ENCODE measurements around the gene DNAH12. TPM values are rescaled to one million over a fixed set of nuclear protein-coding genes. Genes with fewer than 3 reads are reported as not detected.
"Not testable (repeated sequence)": the region's sequence is repeated elsewhere in the genome, so short reads cannot be mapped to it uniquely, and the experiment has no call there.

Gene DNAH12
- polyA plus RNA-seq, 1 donor = 3.0 TPM

DNA sequence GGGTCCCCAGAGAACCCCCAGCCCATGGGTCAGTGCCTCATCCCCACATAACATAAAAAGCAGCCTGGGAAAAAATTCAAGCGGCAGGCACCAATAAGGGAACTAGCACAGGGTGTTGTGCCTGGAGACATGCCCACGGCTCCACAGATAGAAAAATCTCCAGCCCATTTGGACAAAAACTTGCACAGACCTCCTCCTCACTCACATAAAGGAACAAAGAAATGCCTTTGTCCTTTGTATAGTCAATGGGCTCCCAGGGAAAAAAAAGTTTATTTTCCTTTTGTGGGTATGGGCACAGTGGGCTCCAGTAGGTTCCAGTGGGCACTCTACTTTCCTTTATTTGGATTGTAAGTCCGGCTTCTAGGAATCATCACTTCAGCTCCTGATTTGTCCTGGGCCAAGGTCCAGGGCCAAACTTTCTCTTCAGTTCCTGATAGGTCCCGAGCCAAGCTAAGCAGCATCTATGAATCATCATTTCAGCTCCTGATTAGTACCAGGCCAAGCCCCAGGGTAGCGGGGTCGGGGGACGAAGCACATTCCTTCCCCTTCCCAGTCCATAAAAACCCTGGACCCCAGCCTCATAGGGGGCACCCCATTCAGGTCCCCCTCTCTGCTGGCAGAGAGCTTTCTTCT, 1.6 kb upstream of the DNAH12 start:
- no peak for DNase-seq

DNA sequence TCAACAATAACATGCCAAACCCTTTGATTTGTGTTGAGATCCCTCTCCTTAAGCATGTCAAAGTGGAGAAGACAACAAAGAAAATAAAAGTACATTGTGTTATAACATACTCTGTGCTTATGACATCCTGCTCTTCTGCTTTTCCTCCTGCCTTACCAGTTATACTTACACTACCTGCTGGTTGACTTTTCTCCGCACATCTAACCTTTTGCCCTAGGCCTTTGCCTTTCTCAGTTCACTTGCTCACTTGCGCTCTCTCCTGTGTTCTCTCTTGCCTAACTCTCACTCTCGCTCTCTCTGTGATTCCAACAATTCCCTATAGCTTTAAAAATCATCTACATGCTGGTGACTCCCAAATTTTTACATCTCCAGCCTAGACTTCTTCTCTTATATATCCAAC, 5.7 kb downstream of the DNAH12 start:
- no peak for DNase-seq

DNA sequence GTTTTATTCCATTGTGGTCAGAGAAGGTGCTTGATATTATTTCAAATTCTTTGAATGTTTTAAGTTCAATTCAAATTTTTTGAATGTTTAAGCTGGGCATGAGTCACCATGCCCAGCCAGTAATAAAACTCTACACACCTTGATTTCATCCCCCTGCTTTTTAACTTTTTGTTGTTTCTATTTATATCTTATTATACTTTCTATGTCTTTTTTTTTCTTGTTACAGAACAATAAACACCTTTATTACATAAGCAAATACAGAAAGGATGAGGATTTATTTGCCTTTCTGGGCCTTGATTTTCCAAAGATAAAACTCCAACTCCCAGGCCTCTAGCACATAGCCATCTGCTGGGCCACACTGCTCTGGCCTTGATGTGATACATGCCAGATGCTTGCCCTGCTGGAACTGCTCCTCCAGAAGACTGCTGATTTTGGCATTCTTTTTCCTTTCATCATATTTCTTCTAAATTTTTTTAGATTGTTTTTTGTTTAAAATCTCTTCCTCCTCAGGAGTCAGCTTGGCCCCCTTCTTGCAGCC, 14.0 kb downstream of the DNAH12 start:
- DNase-seq = no peak

DNA sequence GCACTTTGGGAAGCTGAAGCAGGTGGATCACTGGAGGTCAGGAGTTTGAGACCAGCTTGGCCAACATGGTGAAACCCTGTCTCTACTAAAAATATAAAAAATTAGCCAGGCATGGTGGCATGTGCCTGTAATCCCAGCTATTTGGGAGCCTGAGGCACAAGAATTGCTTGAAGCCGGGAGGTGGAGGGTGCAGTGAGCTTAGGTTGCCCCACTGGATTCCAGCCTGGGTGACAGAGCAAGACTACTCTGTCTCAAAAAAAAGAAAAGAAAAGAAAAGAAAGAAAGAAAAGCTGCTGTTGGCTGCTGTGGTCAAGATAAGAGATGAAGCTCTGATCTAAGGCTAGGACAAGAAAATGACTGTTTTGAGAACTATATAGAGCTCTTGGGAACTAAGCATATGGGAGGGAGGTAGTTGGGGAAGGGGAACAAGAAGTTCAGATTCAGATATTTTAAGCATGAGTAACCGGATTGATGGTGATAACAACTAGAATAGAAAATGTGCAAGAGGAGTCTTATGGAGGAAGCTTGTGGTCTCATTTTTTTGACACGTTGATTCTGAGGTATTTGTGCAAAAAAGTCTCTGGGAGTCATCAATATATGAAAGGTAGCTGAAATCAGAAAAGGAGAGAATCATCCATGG, 25.7 kb downstream of the DNAH12 start:
- no peak for DNase-seq

DNA sequence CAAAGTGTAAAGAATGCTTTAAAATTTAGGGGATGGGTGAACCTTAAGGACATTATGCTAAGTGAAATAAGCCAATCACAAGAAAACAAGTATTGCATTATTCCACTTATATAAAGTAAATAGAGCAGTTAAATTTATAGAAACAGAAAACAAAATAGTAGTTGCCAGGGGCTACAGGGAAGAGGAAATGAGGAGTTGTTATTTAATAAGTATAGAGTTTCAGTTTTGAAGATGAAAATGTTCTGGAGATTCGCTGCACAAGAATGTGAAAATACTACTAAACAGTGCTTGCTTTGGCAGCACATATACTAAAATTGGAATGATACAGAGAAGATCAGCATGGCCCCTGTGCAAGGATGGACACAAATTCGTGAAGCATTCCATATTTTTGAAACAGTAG, 32.0 kb downstream of the DNAH12 start:
- no peak for DNase-seq

DNA sequence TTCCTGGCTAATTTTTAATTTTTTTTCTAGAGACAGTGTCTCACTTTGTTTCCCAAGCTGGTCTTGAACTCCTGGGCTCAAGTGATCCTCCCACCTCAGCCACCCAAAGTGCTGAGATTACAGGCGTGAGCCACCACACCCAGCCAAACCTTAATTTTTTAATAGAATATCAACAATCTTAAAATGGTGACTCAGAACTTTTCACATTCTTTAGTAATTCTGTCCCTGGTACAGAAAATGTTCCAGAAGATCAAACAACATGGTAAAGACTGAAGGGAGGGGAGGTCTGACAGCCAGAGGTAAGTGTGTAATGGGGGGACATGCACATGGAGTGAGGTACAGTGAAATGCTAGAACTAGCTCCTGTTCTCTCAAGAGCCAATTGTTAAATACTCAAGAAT, 38.2 kb downstream of the DNAH12 start:
- no peak for DNase-seq

DNA sequence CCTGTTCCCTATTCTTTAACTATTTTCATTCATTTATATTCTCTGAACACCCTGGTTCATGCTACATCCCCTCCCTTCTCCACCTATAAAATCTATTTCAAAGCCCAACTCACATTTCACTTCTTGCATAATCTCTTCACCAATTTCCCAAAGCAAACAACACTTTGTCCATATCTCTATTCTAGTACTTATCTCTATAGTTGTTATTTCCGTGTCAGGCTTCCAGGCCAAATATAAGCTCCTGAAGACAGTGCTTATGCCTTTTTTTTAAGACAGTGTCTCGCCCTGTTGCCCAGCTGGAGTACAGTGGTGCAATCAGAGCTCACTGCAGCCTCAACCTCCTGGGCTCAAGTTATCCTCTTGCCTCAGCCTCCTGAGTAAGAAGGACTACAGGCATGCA, 43.6 kb downstream of the DNAH12 start:
- DNase-seq = no peak

DNA sequence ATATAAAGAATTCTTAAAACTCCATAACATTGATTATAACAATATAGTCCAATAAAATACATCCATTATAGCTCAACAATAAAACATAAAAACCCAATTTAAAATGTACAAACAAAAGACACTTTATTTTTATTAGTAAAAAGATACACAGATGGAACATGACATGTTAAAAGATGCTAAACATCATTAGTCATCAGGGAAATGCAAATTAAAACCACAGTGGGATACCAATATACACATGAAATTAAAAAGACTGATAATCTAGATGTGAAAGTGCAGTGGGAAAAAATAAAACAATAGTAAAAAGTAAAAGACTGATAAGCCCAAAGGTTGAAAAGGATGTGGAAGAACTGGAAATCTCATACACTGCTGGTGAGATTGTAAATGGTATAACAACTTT, 46.2 kb downstream of the DNAH12 start:
- DNase-seq = no peak

DNA sequence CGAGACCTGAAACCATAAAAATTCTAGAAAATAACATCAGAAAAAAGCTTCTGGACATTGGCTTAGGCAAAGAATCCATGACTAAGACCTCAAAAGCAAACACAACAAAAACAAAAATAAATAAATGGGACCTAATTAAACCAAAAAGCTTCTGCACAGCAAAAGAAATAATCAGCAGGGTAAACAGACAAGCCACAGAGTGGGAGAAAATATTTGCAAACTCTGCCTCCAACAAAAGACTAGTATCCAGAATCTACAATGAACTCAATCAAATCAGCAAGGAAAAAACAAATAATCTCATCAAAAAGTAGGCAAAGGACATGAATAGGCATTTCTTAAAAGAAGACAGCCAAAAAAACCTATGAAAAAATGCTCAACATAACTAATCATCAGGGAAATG, 59.6 kb downstream of the DNAH12 start:
- no peak for DNase-seq

DNA sequence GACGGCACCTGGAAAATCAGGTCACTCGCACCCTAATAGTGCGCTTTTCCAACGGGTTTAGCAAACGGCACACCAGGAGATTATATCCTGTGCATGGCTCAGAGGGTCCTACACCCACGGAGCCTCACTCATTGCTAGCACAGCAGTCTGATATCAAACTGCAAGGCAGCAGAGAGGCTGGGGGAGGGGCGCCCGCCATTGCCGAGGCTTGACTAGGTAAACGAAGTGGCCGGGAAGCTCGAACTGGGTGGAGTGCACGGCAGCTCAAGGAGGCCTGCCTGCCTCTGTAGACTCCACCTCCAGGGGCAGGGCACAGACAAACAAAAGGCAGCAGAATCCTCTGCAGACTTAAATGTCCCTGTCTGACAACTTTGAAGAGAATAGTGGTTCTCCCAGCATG, 67.0 kb downstream of the DNAH12 start:
- DNase-seq = not testable (repeated sequence)

DNA sequence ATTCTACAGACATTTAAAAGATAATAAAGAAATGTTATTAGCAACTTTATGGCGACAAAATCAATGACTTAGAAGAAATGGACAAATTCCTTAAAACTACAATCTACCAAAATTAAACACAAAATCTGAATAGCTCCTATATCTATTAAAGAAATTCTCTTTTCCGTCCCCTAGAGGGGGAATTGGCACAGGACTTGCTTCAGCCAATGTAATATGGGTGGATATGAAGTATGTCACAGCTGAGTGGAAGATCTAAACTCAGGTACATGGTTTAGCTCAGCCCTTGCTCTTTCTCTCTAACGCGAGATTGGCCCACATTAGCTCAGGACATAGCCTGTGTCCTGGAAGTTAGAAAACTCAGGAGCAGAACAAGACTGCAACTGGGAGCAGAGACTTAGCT, 79.3 kb downstream of the DNAH12 start:
- DNase-seq = peak; percentile 1

DNA sequence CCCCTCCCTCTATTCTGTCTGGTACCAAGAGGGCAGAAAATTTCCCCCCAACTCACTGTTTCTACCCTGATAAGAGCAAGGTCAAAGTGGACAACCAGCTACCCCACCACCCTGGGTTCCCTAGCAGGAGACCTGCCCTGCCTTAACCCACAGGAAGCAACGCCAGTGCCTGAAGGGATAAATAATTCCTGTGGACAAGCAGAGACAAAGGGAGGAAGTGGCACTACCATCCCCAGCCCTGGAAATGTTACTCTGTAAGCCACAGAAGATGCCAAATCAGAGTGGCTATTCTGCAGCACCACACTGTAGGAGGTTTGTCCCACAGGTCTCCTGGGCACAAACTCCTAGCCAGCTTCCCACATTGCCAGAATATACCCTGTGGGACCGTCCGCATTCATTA, 80.1 kb downstream of the DNAH12 start:
- no peak for DNase-seq

DNA sequence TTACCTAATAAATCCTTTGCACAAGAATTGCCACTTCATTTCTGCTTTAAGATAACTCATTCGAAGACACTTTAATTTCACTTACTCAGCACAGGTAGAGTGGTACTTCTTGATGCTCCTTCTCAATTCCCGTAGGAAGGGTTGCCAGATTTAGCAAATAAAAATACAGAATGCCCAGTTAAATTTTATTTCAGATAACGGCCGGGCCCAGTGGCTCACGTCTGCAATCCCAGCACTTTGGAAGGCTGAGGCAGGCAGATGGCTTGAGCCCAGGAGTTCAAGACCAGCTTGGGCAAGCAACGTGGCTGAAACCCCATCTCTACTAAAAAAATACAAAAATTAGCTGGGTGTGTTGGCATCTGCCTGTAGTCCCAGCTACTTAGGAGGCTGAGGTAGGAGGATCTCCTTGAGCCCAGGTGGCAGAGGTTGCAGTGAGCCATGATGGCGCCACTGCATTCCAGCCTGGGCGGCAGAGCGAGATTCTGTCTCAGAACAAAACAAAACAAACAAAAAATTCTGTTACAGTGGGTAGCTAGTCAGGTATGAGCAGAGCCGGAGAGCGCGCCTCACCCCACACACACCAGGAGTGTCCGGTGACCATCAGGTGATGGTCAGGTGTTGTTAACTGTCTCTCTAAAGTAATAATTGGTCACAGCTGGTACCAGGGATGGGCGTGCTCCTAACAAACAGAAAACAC, 92.8 kb downstream of the DNAH12 start:
- DNase-seq = no peak

DNA sequence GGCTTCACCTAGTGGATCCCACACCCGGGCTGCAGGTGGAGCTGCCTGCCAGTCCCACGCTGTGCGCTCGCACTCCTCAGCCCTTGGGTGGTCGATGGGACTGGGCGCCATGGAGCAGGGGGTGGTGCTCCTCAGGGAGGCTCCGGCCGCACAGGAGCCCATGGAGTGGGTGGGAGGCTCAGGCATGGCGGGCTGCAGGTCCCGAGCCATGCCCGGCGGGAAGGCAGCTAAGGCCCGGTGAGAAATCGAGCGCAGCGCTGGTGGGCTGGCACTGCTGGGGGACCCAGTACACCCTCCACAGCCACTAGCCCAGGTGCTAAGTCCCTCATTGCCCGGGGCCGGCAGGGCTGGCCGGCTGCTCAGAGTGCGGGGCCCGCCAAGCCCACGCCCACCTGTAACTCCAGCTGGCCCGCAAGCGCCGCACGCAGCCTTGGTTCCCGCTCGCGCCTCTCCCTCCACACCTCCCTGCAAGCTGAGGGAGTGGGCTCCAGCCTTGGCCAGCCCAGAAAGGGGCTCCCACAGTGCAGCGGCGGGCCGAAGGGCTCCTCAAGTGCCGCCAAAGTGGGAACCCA, 94.8 kb downstream of the DNAH12 start:
- DNase-seq = not testable (repeated sequence)

DNA sequence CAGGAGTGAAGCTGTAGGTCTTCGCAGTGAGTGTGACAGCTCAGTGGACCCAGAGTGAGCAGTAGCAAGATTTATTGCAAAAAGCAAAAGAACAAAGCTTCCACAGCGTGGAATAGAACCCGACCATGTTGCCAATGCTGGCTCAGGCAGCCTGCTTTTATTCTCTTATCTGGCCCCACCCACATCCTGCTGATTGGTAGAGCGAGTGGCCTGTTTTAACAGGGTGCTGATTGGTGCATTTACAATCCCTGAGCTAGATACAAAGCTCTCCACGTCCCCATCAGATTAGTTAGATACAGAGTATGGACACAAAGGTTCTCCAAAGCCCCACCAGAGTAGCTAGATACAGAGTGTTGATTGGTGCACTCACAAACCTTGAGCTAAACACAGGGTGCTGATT, 95.7 kb downstream of the DNAH12 start:
- not testable (repeated sequence) for DNase-seq

DNA sequence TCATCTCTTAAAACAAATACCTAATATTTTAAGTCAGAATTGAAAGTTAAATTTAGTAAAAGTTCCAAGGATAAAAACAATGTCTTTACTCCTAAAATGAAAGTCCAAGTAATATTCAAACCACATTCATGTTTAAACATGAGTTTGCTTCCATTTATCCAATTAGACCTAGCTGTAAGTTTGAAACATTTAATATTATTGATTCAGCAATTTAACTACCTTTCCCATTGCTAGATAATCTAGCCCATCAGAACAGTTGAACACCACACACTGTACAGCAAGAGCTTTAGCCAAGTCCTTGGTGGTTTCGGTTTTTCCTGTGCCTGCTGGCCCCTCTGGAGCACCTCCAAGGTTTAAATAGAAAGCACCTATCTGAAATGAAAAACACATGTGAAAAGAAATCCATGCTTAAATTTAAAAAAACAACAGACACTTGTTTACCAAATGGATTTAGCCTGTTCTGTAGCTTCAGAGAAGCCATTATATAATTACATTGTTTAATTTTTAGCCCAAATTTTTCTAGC, 97.8 kb downstream of the DNAH12 start:
- DNase-seq = no peak

DNA sequence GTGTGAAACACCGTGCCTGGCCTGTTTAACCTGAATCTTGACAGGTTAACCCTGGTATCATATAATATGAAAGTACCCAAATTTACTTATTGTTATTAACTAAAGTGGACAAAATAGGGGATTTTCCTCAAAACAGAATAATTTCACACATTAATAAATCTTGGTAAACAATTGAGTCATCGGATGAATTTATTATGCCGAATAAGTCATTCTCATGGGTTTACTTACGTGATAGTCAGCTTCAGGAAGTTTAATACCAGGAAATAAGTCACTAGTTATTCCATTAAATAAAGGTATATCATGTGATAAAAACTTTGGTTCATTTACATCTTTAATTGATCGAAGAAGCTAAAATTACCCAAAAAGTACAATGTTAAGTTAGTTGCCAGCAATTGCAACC, 99.7 kb downstream of the DNAH12 start:
- no peak for DNase-seq

DNA sequence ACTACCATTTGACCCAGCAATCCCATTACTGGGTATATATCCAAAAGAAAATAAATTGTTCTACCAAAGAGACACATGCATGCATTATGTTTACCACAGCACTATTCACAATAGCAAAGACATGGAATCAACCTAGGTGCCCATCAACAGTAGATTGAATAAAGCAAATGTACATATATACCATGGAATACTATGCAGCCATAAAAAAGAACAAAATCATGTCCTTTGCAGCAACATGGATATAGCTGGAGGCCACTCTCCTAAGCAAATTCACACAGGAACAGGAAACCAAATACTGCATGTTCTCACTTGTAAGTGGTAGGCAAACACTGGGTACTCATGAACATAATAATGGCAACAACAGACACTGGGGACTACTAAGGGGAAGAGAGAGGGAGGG, 104.0 kb downstream of the DNAH12 start:
- not testable (repeated sequence) for DNase-seq

DNA sequence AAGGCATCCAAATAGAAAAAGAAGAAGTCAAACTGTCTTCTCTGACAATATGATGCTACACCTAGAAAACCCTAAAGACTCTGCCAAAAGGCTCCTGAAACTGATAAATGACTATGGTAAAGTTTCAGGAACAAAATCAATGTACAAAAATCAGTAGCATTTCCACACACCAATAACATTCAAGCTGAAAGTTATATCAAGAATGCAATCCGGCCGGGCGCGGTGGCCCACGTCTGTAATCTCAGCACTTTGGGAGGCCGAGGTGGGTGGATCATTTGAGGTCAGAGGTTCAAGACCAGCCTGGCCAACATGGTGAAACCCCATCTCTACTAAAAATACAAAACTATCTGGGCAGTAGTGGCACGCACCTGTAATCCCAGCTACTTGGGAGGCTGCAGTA, 105.7 kb downstream of the DNAH12 start:
- not testable (repeated sequence) for DNase-seq

DNA sequence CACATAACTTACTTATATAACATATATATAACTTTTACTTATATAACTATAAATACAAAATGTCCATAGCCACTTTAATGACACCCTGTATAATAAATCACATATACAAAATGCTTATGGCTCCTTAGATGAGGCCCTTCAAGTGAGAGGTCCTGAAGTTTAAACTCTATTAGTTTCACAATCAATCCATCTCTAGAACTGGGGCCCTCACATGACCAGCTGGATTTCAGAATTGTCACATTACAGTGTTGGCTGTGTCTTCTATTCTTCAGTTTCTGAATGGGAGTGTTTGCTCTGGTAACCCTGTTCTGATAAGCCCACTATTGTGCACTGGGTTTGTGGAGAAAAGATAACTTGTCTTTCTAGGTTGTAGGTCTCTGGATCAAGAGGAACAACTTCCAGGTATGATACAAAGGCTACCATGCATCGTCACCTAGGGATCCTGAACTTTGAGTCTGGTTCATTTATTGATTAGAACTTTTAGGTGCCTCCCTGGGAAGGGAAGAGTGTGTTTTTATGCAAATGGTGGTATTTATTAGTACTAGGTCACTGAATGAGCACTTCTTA, 107.9 kb downstream of the DNAH12 start:
- no peak for DNase-seq

DNA sequence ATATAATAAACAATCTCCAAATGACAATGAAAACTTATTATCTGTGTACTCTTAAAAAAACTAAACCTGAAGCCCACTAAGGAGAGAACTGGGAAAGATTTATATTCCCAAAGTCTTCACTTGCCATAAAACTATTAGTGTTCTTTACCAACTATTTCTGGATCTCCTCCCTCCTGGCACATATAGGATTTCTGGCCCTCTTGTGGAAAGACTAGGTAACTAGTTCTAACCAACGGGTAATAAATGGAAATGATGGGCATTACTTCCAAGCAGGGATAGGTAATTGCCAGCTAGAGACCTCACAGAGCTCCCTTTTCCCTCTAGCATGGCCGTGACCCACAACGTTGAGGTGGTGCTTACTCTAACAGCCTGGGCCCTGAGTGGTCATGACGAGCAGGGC, 110.1 kb downstream of the DNAH12 start:
- peak; percentile 14 for DNase-seq

DNA sequence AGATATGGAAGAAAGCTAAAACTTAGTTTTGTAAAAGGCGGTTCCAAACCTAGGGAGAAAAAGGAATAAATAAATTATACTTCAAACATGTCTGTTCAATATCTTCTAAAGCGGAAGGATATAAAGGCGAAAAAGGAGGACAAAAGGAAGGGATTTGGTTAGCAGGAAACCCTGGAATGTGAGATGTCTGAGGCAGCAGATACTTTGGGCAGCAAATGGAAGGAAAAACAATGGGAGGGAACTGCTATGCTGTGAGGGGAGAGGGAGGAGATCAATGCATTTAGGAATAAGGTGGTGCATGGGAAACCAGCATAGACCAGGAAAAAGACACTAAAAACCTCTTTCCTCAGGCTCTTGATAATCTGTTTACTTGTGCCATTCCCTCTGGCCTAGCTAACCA, 120.8 kb downstream of the DNAH12 start:
- DNase-seq = no peak

Measured in left kidney (tissue), 2 donors.